ENCODE measurements around the gene STIMATE. TPM values are rescaled to one million over a fixed set of nuclear protein-coding genes. Genes with fewer than 3 reads are reported as not detected.

STIMATE gene
- total and polyA plus RNA-seq, 3 donors from 2014 or later, result 16.7 to 42.9 (median 33.2) TPM

- no peak for DNase-seq
- 87 to 88% methylated on average over 4 to 7 of the region's 7 CpGs for WGBS, 2 donors
- H3K9me3 ChIP-seq, result no peaks in the 10 kb centered on the region
- H3K36me3 ChIP-seq (ENCODE audit: low read depth, missing control alignments), result no peaks in the 10 kb centered on the region
- no peaks in the 10 kb centered on the region for H3K4me1 ChIP-seq
- H3K27me3 ChIP-seq, result no peaks in the 10 kb centered on the region
- intact Hi-C loops (cut with DNase I; ENCODE audit: low total_unique reads), result no loop called here
- no peak overlapping the region for H3K27ac ChIP-seq
- TF ChIP-seq CTCF (IDR thresholded peaks at IDR 0.05) (no peak), POLR2A (IDR thresholded peaks at IDR 0.05) (no peak)
- no peak overlapping the region for H3K4me3 ChIP-seq
Observed at GRCh38 chr3:52811452-52812011, 85.8 kb downstream of the STIMATE start.

GRCh38 chr3:52810923-52811322 is 86.4 kb downstream of the STIMATE start:
- TF ChIP-seq CTCF (IDR thresholded peaks at IDR 0.05) (no peak), POLR2A (IDR thresholded peaks at IDR 0.05) (no peak)
- DNase-seq, result no peak
- intact Hi-C loops (cut with DNase I; ENCODE audit: low total_unique reads), result no loop called here
- no peak overlapping the region for H3K27ac ChIP-seq
- no peaks in the 10 kb centered on the region for H3K9me3 ChIP-seq
- H3K36me3 ChIP-seq (ENCODE audit: low read depth, missing control alignments), result no peaks in the 10 kb centered on the region
- 91 to 95% methylated on average over 9 to 11 of the region's 11 CpGs for WGBS, 2 donors
- H3K4me3 ChIP-seq, result no peak overlapping the region
- H3K27me3 ChIP-seq, result no peaks in the 10 kb centered on the region
- no peaks in the 10 kb centered on the region for H3K4me1 ChIP-seq

- Histone ChIP-seq H3K4me3 (no peak overlapping the region), H3K27ac (no peak overlapping the region), H3K9me3 (no peaks in the 10 kb centered on the region), H3K36me3 (ENCODE audit: low read depth, missing control alignments) (no peaks in the 10 kb centered on the region), H3K4me1 (no peaks in the 10 kb centered on the region), H3K27me3 (no peaks in the 10 kb centered on the region)
- 78 to 82% methylated on average over 7 of the region's 7 CpGs for WGBS, 2 donors
- intact Hi-C loops (cut with DNase I; ENCODE audit: low total_unique reads), result no loop called here
- no peak for DNase-seq
- no peak for TF ChIP-seq CTCF (IDR thresholded peaks at IDR 0.05)
- TF ChIP-seq POLR2A (IDR thresholded peaks at IDR 0.05), result no peak
Observed at GRCh38 chr3:52809662-52810377, 87.5 kb downstream of the STIMATE start.

- intact Hi-C loops (cut with DNase I; ENCODE audit: low total_unique reads), result no loop called here
- DNase-seq, result no peak
- Histone ChIP-seq H3K27me3 (no peaks in the 10 kb centered on the region), H3K36me3 (ENCODE audit: low read depth, missing control alignments) (no peaks in the 10 kb centered on the region), H3K4me1 (no peaks in the 10 kb centered on the region), H3K9me3 (no peaks in the 10 kb centered on the region), H3K27ac (no peak overlapping the region), H3K4me3 (no peak overlapping the region)
- 93 to 98% methylated on average over 2 of the region's 2 CpGs for WGBS, 2 donors
- no peak for TF ChIP-seq CTCF (IDR thresholded peaks at IDR 0.05)
- no peak for TF ChIP-seq POLR2A (IDR thresholded peaks at IDR 0.05)
Observed at GRCh38 chr3:52809149-52809548, 88.2 kb downstream of the STIMATE start.
